HUES64 (cell line): ENCODE measurements around the gene CYFIP2.

Experiments used
- H3K27ac ChIP-seq: 2 replicates; pipeline ENCODE4 v1.7.0; 2013; ENCODE audit warnings: low read depth, low read length, inconsistent platforms
- H3K27me3 ChIP-seq: 2 replicates; pipeline ENCODE4 v1.6.1; 2013; ENCODE audit warnings: mild to moderate bottlenecking, low read length; ENCODE audit not compliant: insufficient read depth
- H3K36me3 ChIP-seq: 2 replicates; pipeline ENCODE4 v1.6.1; 2013; ENCODE audit warnings: mild to moderate bottlenecking, low read length; ENCODE audit not compliant: insufficient read depth
- H3K4me1 ChIP-seq: 2 replicates; pipeline ENCODE4 v1.6.1; 2013; ENCODE audit warnings: mild to moderate bottlenecking, low read length, moderate library complexity; ENCODE audit not compliant: insufficient read depth
- H3K4me3 ChIP-seq: 2 replicates; pipeline ENCODE4 v1.5.1; 2013; ENCODE audit warnings: mild to moderate bottlenecking, low read length, moderate library complexity
- H3K9ac ChIP-seq: 2 replicates; pipeline ENCODE4 v1.6.1; 2013; ENCODE audit warnings: mild to moderate bottlenecking, low read depth, low read length
- H3K9me3 ChIP-seq: 2 replicates; pipeline ENCODE4 v1.6.1; 2013; ENCODE audit warnings: low read depth, low read length; ENCODE audit not compliant: insufficient read depth
- WGBS: fragments of 150-250, 120-280 bp; methylation state at CpG from one replicate; pipeline ENCODE4 v1.1.7; 2013; ENCODE audit warnings: missing lambda C conversion rate; 5-methylcytosine and 5-hydroxymethylcytosine counted together

The CYFIP2 gene

DNA sequence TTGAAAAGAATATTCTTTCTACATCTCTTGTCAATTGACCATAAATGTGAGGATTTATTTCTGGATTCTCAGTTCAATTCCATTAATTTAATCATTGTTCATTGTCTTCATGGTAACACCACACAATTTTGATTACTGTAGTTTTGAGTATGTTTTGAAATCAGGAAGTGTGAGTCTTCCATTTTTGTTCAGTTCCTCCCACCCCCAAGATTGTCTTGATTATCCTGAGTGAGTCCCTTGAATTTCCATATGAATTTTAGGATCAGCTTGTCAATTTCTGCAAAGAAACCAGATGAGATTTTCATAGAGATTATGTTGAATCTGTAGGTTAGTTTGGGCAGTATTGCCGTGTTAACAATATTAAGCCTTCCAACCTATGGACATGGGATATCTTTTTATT lies 9.5 kb downstream of the CYFIP2 start:
- Histone ChIP-seq H3K9me3 (no peaks in the 10 kb centered on the region), H3K27ac (no peak overlapping the region), H3K9ac (no peak overlapping the region), H3K4me1 (no peaks in the 10 kb centered on the region), H3K36me3 (no peaks in the 10 kb centered on the region), H3K27me3 (no peaks in the 10 kb centered on the region), H3K4me3 (no peak overlapping the region)
- WGBS, result no CpG with 5 or more reads among the region's 1 CpG

GRCh38 chr5:157278319-157279037 lies 12.6 kb downstream of the CYFIP2 start:
- Histone ChIP-seq H3K9me3 (no peaks in the 10 kb centered on the region), H3K9ac (no peak overlapping the region), H3K4me1 (no peaks in the 10 kb centered on the region), H3K27ac (no peak overlapping the region), H3K4me3 (no peak overlapping the region), H3K36me3 (no peaks in the 10 kb centered on the region), H3K27me3 (no peaks in the 10 kb centered on the region)
- WGBS, result 91% methylated on average over 2 of the region's 2 CpGs

- H3K4me1 ChIP-seq, result no peaks in the 10 kb centered on the region
- H3K9ac ChIP-seq, result no peak overlapping the region
- H3K27me3 ChIP-seq, result no peaks in the 10 kb centered on the region
- H3K27ac ChIP-seq, result no peak overlapping the region
- H3K36me3 ChIP-seq, result no peaks in the 10 kb centered on the region
- 95% methylated on average over 6 of the region's 7 CpGs for WGBS
- no peaks in the 10 kb centered on the region for H3K9me3 ChIP-seq
- no peak overlapping the region for H3K4me3 ChIP-seq
Measured at GRCh38 chr5:157279605-157280239, 13.8 kb downstream of the CYFIP2 start.

- H3K27ac ChIP-seq, result no peak overlapping the region
- no peaks in the 10 kb centered on the region for H3K36me3 ChIP-seq
- H3K4me3 ChIP-seq, result no peak overlapping the region
- H3K9me3 ChIP-seq, result no peaks in the 10 kb centered on the region
- no peaks in the 10 kb centered on the region for H3K4me1 ChIP-seq
- WGBS, result 84% methylated on average over 2 of the region's 3 CpGs
- no peaks in the 10 kb centered on the region for H3K27me3 ChIP-seq
- H3K9ac ChIP-seq, result no peak overlapping the region
Measured at GRCh38 chr5:157280927-157281326, 15.0 kb downstream of the CYFIP2 start.

- no peak overlapping the region for H3K9ac ChIP-seq
- H3K27me3 ChIP-seq, result no peaks in the 10 kb centered on the region
- H3K4me3 ChIP-seq, result no peak overlapping the region
- no peak overlapping the region for H3K27ac ChIP-seq
- H3K9me3 ChIP-seq, result no peaks in the 10 kb centered on the region
- peaks cover 7% of the 10 kb centered on the region for H3K36me3 ChIP-seq
- H3K4me1 ChIP-seq, result no peaks in the 10 kb centered on the region
Measured at GRCh38 chr5:157282150-157282549, 16.2 kb downstream of the CYFIP2 start.

DNA sequence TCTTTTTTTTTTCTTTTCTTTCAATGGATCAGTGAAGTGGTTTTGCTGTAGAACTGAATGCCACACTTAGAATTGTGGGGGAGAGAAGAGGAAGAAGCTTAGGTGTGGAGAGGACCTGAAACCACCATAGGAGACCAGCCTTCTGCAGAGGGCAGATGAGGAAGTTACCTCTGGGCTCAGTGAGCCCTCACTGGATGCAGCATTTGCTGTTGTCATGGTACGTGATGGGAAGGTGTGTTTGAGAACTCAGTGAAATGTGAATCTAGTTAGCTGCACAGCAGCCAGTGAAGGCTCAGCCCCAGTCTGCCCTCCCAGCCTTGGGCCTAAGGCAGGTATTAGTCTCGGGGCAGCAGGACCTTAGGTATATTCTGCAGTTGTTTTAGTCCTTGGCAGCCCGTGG lies 17.5 kb downstream of the CYFIP2 start:
- H3K27me3 ChIP-seq, result no peaks in the 10 kb centered on the region
- no peaks in the 10 kb centered on the region for H3K4me1 ChIP-seq
- H3K9ac ChIP-seq, result no peak overlapping the region
- H3K9me3 ChIP-seq, result no peaks in the 10 kb centered on the region
- peaks cover 17% of the 10 kb centered on the region for H3K36me3 ChIP-seq
- 86% methylated on average over 3 of the region's 3 CpGs for WGBS
- H3K27ac ChIP-seq, result no peak overlapping the region
- H3K4me3 ChIP-seq, result no peak overlapping the region

GRCh38 chr5:157284458-157285212 lies 18.7 kb downstream of the CYFIP2 start:
- Histone ChIP-seq H3K4me1 (no peaks in the 10 kb centered on the region), H3K9ac (no peak overlapping the region), H3K4me3 (no peak overlapping the region), H3K27ac (no peak overlapping the region), H3K27me3 (no peaks in the 10 kb centered on the region), H3K36me3 (peaks cover 28% of the 10 kb centered on the region), H3K9me3 (no peaks in the 10 kb centered on the region)
- 97% methylated on average over 6 of the region's 6 CpGs for WGBS

- peaks cover 33% of the 10 kb centered on the region for H3K36me3 ChIP-seq
- H3K9ac ChIP-seq, result no peak overlapping the region
- H3K27me3 ChIP-seq, result no peaks in the 10 kb centered on the region
- no peak overlapping the region for H3K27ac ChIP-seq
- 97% methylated on average over 10 of the region's 10 CpGs for WGBS
- H3K9me3 ChIP-seq, result no peaks in the 10 kb centered on the region
- H3K4me1 ChIP-seq, result peaks cover 4% of the 10 kb centered on the region; the same call in 1 of the 2 replicates
- no peak overlapping the region for H3K4me3 ChIP-seq
Measured at GRCh38 chr5:157285310-157286035, 19.6 kb downstream of the CYFIP2 start.

GRCh38 chr5:157286761-157287211 lies 20.9 kb downstream of the CYFIP2 start:
- Histone ChIP-seq H3K9ac (no peak overlapping the region), H3K27me3 (no peaks in the 10 kb centered on the region), H3K27ac (no peak overlapping the region), H3K4me1 (peaks cover 4% of the 10 kb centered on the region; the same call in 1 of the 2 replicates), H3K9me3 (no peaks in the 10 kb centered on the region), H3K36me3 (peaks cover 38% of the 10 kb centered on the region), H3K4me3 (no peak overlapping the region)
- 85% methylated on average over 7 of the region's 7 CpGs for WGBS

DNA sequence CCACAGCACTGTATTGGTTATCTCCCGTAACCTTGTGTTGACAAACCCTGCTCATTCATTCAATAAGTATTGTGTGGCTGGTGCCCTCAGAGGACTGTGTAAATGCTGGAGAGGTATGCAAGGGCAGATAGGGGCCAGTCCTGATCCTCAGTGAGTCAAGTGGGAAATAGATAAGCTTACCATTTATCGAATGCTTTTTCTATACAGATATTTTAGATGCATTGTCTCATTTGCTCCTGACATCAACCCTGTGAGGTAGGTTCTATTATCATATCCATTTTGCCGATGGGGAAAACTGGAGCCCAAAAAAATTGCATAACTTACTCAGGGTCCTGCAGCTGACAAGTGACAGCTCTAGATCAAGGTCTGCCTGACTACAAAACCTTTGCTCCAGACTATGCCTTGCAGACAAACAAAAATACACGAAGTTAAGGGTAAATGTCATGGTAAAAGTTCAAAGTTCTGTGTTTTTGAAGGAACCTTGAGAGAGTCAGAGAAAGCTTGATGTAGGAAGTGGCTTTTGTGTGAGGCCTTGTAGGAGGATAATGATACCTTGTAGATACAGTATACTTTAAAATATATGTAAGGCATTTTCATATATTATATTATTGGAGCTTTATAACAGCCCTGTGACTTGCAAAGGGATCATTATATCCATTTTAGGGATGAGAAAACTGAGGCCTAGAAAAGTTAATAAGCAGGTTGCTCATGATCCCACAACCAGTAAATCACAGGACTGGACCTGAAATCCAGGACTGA lies 22.7 kb downstream of the CYFIP2 start:
- WGBS, result 94% methylated on average over 4 of the region's 4 CpGs
- Histone ChIP-seq H3K27me3 (no peaks in the 10 kb centered on the region), H3K9me3 (no peaks in the 10 kb centered on the region), H3K9ac (no peak overlapping the region), H3K4me1 (peaks cover 4% of the 10 kb centered on the region; the same call in 1 of the 2 replicates), H3K4me3 (no peak overlapping the region), H3K27ac (no peak overlapping the region), H3K36me3 (peaks cover 42% of the 10 kb centered on the region)
